ENCODE results near the gene UBE2H.
"Not testable (repeated sequence)": the region's sequence is repeated elsewhere in the genome, so short reads cannot be mapped to it uniquely, and the experiment has no call there.

UBE2H gene

GRCh38 chr7:129823143-129823542 lies 129.6 kb downstream of the UBE2H start:
- not testable (repeated sequence) for DNase-seq (ENCODE audit: low read depth in 2 of 2)

DNA sequence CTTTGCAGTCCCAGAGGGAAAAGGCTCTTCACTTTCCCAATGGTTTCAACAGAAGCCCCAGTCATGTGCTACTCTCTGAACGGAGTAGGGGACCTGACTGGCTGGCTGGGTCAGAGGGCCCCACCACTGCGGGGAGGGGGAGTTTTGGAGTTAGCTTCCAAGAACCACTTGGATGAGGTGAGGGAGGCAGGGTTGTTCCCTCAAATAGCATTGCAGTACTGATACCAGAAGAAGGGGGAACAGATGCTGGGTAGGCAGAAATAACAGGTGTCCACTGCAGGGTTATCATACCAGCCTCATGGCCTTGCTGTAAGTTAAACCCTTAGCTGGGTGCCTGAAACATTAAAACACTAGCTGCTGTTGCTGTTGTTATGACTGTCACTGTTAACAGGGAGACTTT lies 131.3 kb downstream of the UBE2H start:
- no peak for DNase-seq (ENCODE audit: low read depth in 2 of 2)

DNA sequence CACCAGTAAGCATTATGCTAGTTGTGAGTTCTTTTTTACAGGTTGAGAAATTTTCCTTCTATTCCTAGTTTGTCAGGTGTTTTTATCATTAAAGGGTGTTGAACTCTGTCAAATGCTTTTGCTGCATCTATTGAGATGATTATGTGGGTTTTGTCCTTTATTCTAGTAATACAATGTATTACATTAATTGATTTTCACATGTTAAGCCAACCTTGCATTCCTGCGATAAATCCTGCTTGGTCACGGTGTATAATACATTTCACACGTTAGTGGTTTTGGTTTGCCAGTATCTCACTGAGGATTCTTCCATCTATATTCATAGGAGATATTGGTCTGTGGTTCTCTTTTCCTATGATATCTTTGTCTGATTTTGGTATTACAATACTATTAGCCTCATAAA lies 136.0 kb downstream of the UBE2H start:
- no peak for DNase-seq (ENCODE audit: low read depth in 2 of 2)

GRCh38 chr7:129807863-129808262 lies 144.9 kb downstream of the UBE2H start:
- DNase-seq (ENCODE audit: low read depth in 2 of 2) = no peak

DNA sequence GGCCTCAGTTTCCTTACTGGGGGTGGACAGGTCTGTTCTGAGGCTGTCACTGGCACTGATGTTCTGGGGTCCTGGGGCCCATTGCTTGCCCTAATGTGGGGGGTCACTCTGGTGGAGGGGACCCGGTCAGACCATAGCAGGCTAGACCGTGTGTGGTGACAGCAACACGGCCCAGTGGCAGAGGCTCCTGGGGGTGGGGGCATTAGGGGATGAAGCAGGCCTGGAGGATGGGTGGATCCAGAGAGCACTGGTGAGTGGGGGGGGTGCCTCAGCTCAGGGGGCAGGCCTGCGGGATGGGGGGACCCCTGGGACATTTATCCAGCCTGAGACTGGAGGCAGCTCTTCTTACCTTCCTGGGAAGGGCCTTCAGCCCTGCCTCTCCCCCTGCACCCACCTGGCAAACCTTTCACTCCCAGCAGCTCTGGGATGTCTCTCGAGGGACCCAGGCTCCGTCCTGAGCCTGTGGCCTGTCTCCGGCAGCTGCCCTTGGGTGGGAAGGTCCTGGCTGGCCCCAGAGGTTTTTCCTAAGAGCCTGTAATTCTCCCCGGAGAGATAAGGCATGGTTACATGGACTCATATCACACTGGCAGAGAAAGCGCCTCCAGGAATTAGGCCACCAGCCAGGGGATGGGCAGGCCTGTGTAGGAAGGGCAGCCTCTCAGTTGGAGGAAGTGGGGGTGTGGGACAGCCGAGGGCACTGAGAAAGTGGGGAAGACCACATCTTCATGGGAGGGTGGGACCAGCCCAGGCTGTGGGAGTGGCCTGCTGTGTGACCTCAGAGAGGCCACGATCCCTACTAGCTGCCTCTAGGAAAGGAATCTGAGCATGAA lies 147.7 kb downstream of the UBE2H start:
- no peak for DNase-seq (ENCODE audit: low read depth in 2 of 2)

GRCh38 chr7:129804111-129804889 lies 148.5 kb downstream of the UBE2H start:
- DNase-seq (ENCODE audit: low read depth in 2 of 2) = no peak

GRCh38 chr7:129803546-129804081 lies 149.1 kb downstream of the UBE2H start:
- no peak for DNase-seq (ENCODE audit: low read depth in 2 of 2)

DNA sequence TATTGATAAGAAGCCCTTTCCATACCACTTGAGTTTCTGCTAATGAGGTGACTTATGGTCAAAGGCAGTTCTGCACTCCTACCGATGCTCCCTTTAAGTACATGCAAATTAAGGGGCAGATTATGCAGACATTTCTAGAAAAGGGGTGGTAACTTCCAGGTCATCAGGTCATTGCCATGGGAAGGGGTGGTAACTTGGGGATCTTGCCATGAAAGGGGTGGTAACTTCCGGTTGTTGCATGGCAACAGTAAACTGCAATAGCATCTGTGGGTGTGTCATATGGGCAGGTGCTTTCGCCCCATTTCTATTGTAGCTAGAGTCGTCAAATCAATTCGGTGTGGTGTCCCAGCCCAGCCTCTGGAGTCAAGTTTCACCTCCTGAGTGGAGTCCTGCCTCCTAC lies 150.9 kb downstream of the UBE2H start:
- DNase-seq (ENCODE audit: low read depth in 2 of 2) = no peak

DNA sequence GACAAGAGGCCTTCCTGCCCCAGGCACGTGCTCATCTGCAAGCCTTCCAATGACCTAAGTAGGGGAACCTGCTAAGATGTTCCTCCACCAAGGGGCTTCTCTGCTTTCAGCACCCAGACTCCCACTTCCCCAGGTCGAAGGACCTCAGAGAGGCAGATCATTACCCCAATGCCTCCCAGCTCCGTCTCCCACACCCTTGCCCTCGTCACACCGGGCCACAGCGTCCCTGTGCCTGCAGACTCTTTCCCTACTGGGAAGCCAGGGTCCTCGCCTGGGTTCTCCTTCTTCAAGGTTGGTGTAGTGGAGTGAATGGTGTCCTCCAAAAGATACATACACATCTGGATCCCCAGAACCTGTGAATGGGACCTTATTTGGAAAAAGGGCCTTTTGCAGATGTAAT lies 151.9 kb downstream of the UBE2H start:
- DNase-seq (ENCODE audit: low read depth in 2 of 2) = no peak

- no peak for DNase-seq (ENCODE audit: low read depth in 2 of 2)
Observed at GRCh38 chr7:129799350-129799955, 153.3 kb downstream of the UBE2H start.

DNA sequence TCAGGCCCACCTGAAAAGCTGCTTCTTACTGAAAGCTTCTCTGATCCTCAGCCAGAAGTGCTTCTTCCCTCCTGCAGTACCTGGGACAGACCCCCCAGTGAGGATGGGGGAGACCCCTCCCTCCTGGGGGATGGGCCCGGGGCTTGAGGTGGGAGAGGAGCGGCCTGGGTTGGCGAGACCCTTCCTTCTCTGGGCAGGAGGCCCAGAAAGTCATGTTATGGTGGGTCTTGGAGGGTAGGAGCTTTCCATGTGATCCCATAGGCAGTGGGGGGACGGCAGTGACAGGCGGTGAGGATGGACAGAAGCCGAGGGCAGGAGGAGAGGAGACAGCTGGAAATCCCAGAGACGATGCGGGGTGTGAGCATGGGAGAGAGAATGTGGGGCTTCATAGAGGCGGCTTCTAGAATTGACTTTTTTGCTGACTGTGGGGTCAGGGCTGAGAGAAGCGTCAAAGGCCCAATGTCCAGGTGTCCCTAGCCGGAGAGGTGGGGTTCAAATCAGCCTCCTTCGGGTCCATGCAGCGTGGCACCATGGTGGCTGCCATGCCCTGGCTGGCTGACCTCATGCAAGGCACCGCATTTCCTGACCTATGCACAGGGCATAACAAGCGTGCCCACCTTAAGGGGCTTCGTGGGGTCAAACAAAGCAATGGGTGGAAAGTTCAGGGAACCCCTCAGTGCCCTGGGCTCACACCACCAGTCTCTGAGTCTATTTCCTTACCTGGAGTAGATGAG lies 154.0 kb downstream of the UBE2H start:
- no peak for DNase-seq (ENCODE audit: low read depth in 2 of 2)

- no peak for DNase-seq (ENCODE audit: low read depth in 2 of 2)
Observed at GRCh38 chr7:129797214-129797789, 155.5 kb downstream of the UBE2H start.

DNA sequence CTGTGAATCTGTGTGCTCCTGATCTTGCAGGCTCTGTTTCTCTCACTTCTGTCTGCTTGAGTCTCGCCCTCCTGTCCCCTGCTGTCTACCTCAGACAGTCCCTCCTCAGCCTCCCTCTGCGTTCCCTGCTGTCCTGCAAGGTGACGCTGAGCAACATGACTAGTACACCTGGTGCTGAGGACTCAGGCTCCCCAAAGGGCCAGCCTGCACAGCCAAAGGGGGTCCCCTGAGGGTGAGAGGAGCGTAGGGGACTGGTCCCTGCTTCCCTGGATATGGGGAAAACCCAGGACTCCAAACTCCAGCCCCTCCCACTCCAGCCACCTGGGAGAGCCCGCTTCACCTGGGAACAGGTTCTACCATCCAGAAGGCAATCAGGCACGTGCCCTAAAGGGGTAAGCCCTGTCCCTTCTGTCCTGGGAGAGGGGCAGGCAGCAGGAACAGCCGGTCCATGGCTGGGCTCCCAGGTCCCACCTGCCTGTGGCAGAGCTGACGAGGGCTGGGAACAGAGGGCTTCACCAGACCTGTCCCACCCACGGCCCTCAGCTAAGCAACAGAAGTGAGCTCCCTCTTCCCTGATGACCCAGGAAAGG lies 156.5 kb downstream of the UBE2H start:
- DNase-seq (ENCODE audit: low read depth in 2 of 2) = no peak

DNA sequence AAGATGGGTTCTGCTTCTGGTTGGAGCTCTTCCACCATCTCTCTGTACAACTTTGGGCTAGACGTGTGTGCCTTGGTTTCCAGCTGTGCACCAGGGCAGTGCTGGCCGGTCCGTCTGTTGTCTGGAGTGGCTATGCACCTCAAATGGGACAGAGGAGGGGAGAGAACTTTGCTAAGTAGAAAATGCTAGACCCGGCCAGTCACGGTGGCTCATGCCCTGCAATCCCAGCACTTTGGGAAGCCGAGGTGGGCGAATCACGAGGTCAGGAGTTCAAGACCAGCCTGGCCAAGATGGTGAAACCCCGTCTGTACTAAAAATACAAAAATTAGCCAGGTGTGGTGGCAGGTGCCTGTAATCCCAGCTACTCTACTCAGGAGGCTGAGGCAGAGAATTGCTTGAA lies 158.3 kb downstream of the UBE2H start:
- not testable (repeated sequence) for DNase-seq (ENCODE audit: low read depth in 2 of 2)

DNA sequence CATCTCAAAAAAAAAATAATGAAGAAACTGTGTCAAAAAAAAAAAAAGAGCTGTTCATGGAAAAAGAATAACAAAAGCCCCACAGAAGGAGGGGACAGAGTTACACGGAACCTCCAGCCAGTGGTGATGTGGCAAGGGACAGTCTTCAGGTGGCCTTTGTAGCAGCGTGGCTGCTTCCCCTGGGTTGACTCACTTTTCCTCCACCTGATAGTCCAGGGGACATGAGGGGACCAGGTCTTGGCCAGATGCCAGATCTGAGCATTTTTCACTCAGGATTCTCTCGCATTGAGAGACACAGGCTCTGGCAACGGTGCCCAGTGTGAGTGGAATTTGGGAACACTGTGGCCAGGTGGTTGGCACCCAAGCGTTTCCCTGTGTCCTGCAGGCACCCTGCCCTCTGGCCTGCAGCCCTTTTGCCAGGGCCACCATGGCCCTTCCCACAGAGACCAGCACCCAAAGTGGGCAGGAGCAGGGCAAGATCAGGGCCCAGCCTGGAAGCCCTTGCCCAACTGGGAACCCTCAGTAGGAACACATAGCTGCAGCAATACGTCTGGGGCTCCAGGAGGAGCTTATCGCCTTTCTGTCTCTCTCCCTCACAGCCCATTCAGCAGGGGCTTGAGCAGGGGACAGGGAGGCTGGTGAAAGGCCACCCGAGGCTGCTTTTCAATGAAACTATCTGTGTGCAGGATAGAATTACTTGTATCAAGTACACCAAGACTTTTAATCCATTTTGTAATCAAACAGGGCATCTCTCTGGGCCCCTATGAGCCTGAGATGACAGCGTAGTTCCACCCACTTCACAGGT lies 159.1 kb downstream of the UBE2H start:
- no peak for DNase-seq (ENCODE audit: low read depth in 2 of 2)

GRCh38 chr7:129792721-129793120 lies 160.0 kb downstream of the UBE2H start:
- no peak for DNase-seq (ENCODE audit: low read depth in 2 of 2)

DNA sequence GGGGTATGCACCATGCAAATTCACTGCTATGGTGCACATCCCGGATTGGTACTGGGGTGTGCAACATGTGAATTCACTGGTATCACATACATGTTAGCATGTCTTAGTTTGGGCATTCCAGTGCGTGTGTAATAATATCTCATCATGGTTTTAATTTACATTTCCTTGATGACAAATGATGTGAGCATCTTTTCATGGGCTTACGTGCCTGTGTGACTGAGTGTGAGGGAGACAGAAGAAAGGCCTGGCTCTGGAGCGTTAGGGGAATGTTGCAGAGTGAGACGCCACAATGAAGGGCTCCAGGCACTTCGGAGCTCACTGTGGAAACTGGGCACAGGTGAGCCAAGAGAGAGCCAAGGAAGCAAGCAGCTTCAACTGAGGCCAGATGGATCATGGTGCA lies 162.6 kb downstream of the UBE2H start:
- DNase-seq (ENCODE audit: low read depth in 2 of 2) = no peak

DNA sequence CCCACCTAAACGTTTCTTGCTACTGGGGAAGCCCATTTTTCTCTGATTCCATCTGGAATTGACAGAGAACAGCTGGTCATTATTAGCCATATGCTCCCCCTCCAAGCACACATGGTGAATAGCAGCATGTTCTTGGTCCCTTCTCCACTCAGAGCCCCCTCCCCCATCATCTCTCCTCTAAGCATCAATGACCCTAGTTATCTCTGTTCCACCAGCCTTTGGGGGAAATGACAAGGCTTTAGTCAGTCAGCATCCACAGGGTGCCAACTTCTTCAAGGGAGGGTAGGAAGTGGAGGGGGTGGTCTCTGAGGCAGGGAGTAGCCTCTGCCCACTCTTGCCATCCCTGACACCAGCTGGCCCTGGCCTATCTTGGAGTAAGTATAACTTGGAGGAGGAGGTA lies 163.1 kb downstream of the UBE2H start:
- no peak for DNase-seq (ENCODE audit: low read depth in 2 of 2)

- no peak for DNase-seq (ENCODE audit: low read depth in 2 of 2)
Observed at GRCh38 chr7:129789000-129789399, 163.8 kb downstream of the UBE2H start.
